ENCODE measurements around the gene TRIM63.
"Not testable (repeated sequence)": the region's sequence is repeated elsewhere in the genome, so short reads cannot be mapped to it uniquely, and the experiment has no call there.

TRIM63 gene

DNA sequence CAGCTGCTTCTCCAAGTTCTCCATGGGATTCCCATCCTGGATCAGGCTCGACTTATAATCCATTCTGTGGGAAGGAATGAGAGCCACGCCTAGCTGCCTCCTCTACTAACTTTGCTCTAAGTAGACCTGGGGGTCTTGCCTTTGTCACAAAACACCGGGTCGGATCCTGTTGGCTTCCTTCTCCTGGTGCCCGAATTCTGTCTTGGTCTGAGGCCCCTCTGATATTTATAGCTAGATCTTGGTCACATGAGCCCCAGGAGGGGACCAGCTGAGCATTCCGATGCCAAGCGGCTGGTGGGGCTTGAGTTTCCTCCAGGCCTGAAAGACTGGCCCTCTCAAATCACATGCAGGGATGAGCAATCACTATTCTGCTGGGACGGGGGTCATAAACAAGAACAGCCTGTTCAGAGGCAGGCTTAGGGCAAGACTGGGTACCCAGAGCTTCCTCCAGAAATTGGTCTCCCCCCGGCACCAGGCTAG lies at the start of gene TRIM63:
Gene TRIM63 (minus strand): TSS at position 199 of the 480 bp plus-strand sequence. CDS start 136 bp downstream, at position 63.
- DNase-seq = no peak

DNA sequence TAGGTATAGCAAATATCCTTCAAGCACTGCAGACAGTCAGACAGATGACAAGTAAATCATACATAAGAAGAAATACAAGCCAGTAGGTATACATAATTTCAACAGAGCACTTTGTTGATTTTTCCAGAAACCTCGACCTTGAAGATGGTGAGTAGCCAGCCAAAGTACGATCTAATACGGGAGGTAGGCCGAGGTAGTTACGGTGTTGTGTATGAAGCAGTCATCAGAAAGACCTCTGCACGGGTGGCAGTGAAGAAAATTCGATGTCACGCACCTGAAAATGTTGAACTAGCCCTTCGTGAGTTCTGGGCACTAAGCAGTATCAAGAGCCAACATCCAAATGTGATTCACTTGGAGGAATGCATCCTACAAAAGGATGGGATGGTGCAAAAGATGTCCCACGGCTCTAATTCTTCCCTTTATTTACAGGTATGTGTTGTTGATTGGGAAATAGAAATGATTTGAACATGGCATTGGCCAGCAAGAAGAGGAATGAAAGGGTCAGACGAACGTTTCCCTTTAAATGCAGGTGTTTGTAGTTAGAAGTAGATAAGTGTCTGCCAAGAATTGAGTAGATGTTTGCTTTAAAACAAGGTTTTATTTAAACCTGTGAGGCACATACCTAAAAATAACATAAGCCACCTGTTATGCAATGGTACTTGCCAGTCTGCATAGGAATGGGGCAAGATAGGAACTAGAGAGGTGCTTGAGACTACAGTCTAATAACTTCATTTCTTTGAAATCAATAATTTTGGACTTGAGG lies 46.9 kb upstream of the TRIM63 start:
- DNase-seq = no peak

DNA sequence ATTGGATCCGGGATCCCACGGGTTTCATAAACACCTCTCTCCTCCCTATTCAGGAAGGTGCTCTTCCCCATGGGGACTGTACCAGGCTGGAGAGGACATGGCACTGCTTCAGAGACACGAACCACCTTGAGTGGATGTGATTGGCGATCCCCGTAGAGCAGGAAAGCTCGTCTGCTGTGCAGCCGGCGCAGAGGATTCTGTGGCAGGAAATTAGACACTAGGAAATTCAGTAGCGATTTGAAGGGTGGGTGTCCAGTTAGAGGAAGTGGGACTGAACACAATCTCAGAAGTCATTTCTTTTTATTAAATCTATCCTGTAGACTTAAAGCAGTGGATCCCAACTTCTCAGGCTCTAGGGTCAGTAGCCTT lies 45.0 kb upstream of the TRIM63 start:
- DNase-seq = no peak

DNA sequence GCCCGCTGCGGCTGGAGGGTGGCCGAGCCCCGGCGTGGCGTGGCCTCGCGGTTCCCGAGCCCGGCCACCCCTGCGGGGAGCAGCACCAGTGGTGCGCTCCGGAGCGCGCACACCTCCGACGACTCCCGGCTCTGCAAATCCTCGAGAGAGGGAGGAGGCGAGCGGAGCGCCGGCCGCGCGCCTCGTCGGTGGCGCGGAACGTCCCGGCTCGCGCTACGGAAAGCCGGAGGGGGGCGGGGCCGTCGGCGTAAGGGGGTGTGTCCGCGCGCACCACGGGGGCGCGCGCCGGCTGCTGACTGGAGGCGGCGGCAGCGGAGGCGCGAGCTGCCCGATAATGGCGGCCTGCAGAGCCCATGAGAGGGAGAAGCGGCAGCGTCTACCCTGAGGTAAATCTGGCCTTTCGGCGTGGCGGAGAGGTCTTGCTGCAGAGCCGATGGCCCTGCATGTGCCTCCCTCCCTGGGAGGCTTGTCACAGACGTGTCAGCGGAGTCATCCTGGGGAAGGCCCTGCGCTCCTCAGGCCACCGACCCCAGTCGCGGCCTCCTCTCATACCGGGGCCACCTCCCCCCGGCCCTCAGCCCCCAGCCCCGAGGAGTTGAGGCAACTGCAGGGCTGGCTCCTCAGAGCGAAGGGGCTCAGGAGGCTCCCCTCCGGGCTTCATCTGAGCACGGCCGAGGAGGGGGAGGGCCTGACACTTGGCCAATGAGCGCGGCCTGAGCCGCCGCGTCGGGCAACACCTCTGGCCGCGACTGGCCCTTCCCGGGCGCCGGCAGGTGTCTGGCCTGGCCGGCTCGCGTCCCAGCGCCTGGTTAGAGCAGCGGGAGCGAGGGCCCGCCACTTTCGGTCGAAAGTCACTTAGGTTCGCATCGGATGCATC lies 44.3 kb upstream of the TRIM63 start, which contains the start of gene PDIK1L:
Gene PDIK1L (plus strand): TSS at position 295 of the 877 bp plus-strand sequence. CDS start 2,485 bp downstream, outside the sequence.
- peak; percentile 46 for DNase-seq

DNA sequence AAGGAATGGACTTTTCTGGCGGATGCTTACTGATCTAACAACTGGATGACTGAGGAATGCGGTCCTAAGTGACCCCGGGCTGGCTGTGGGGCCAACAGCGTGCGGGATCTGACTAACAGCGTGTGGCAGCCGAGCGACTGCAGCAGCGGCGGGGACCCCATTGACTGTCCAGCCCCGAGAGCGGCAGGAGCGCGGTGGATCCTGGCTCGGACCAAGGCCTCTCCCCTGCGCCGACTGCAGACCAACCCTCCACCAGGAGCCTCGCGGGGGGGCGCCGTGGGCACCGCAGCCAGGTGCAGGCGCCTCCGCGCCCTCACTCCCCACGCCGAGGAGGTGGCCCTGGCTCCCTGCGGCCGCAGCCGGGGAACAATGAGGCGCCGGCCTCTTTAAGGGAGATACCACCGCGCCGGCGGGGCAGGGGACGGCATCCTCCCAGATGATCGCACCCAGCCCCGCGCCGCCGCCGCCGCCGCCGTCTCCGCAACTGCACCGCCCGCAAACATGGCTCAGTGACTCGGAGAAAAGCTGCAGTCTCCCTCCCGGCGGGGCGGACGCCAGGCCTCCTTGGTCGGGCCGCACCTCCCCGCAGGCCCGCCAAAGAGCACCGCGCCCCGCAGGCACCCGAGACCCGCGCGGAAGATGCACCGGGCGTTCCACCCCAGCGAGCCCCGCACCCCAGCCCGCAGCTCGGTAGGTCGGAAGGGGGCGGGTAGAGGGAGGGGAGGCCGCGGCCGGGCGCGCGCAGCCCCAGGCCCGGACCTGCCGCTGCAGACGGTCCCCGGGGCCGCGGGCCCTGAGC lies 43.5 kb upstream of the TRIM63 start:
- DNase-seq = no peak

DNA sequence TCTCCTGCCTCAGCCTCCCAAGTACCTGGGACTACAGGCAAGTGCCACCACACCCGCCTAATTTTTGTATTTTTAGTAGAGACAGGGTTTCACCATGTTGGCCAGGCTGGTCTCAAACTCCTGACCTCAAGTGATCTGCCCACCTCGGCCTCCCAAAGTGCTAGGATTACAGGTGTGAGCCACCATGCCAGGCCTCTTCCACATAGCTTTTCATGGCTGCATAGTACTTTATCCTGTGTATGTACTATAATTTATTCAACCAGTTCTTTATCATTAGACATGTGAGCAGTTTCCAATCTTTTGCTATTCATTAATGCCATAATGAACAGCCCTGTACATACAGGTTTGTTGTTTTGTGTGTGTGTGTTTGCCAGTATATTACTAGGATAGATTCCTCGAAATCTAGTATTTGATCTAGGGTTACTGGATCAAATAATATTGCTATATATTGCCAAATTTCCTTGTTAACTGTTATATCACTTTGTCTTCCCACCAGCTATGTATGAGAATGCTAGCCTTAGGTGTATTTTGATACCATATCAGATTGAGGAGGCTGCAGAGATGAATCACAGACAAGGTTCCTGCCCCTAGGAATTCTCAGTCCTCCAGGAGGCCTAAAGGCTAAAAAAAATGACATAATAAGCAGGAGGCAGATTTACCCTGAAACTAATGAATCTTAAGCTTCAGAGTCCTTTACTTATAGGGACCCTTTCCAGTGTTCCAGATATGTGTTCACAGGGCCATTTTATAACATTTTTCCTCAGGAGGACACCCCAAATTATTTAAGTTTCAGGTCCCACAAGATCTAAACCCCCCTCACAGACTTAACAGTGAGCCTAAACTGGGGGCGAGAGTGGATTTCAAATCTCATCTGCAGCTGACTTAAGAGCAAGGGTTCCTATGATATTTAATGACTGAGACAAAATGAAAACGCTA lies 42.1 kb upstream of the TRIM63 start:
- DNase-seq = no peak

DNA sequence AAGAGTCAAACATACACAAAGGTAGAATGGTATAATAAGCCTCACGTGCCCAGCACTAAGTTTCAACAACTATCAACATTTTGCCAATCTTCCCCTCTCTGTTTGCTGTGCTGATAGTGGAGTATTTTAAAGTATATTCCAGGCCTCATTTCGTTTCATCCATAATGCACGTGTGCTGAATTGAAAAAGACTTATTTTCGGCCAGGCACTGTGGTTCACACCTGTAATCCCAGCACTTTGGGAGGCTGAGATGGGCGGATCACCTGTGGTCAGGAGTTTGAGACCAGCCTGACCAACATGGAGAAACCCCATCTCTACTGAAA lies 37.8 kb upstream of the TRIM63 start:
- DNase-seq = not testable (repeated sequence)

DNA sequence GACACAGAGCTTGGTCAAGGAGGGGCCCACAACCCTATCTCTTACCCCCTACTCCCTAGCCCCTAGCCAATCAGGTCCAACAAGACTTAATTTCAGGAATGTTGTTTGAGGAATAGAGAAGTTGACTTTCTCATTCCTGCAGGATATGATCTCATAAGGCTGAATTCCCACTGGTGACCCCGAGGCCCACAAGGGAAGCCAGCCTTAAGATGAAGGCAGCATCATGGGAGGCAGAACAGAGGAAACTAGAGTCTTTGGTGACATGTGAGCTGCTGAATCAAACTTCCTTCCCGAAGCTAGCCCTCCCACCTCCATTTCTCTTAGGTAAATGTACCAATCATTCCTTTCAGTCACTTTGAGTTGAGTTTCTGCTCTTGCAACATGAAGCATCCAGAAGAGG lies 35.1 kb upstream of the TRIM63 start:
- no peak for DNase-seq

DNA sequence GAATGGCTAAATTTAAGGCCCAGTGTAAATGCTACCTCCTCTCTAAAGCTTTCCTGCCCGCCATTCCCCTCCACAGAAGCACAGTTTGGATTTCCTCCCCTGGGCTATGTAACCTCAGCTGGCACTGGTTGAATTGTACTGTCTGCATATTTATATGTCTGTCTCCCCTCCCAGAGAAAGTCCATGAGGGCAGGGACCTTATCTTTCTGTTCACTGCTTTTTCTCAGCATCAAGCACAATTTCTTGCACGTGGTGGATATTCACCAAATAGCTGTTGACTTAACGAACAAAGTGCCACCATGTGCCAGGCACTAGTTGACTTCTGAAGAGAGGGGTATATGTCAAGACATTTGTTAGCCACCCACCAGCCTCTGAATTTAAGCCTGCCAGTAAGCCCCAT lies 34.7 kb upstream of the TRIM63 start:
- no peak for DNase-seq

DNA sequence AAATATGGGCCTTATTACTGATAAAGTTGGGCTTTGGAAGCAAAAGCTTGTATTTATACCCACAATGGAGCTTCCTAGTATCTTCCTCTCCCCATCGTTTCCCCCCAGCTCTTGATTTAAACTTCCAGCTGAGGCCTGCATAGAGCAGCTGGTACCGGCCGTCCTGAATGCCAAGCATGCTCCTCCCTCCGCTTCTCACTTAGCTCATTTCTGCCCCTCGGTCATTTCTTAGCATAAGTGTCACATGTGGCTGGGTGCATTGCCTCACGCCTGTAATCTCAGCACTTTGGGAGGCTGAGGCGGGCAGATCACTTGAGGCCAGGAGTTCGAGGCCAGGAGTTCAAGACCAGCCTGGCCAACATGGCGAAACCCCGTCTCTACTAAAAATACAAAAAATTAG lies 32.8 kb upstream of the TRIM63 start:
- not testable (repeated sequence) for DNase-seq

DNA sequence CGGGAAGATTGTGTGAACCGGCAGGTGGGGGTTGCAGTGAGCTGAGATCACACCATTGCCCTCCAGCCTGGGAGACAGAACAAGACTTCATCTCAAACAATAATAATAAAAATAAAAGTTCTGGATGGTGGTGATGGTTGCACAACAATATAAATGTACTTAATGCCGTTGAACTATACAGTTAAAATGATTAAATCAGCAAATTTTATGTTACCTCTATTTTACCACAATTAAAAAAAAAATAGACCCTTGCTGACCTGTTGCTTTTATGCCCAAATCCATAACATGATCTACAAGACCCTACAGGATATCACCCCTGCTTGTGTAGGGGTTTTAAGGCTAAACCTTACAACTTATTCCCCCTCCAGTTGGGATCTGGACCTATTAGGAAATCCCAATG lies 32.4 kb upstream of the TRIM63 start:
- DNase-seq = no peak

DNA sequence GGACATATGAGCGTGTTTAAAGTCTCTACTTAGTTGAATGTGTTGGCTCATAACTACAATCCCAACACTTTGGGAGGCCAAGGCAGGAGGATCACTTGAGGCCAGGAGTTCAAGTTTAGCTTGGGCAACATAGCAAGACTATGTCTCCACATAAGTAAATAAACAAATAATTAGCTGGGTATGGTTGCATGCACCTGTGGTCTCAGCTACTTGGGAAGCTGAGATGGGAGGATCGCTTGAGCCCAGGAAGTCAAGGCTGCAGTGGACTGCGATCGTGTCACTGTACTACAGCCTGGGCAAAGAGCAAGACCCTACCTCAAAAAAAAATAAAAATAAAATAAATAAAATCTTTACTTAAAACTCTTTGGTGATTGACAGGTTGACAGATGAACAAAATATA lies 31.2 kb upstream of the TRIM63 start:
- no peak for DNase-seq

DNA sequence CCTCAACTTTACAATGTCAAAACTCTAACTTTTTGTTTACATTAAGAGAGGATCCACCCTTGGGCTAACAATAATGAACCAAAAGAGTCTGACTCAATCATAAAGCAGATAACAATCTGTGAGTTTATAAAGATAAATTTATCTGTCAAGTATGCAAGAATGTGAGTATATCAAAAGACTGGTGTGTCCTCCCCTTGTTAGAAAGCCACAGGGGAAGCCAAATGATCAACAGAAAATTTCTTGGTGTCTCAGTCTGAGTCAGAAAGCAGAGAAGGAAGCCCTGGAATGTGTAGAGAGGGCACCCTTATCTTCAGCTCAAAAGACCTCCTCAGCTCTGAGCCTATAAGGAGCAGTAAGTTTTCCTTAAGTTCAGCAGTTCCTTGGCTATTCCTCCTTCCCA lies 30.3 kb upstream of the TRIM63 start:
- no peak for DNase-seq

DNA sequence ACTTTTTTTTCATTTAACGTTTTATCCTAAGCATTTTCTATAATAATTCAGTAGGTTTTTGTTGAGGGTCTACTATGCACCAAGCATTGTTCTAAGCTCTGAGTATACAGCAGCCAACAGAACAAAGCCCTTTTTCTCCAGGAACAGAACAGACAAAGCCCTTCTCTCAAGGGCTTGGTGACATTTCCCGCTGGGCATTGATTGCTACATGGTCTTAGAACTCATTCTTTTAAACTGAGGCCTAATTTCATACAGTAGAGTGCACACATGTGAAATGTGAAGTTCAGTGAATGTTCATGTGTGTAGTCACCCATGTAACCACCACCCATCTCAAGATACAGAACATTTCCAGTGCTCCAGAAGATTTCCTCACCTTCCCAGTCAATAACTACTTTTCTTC lies 29.0 kb upstream of the TRIM63 start:
- no peak for DNase-seq

DNA sequence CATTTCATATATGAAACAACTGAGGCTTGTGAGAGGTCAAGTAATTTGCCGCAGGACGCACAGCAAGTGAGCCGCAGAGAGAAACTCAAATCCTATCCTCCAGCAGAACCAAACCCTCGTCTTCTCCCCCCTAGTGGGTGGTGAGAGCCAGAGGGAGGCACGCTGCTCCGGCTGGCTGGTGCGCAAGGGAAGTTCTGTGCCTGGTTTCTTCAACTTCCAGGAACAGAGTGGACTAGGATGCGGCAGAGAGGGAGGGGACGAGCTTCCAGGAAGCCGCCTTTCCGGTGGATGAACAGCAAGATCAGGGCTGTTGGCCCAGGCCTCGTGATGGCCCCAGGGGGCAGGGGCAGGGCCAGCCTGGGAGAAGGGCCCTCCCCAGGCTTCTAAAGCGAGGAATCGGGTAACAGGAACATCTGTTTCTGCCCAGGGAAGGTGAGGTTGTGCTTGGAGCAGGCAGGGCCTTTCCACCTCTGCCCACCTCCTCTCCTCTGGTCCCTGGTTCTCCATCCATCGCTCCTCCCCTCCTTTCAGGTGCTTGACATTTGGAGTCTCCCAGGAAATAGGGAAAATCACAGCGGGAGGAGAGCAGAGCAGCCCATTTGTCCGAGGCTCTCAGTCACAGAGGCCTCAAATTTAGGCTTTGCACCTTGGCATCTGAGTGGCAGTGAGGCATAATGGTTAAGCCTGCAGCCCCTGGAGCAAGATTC lies 27.4 kb upstream of the TRIM63 start:
- peak; percentile 22 for DNase-seq

DNA sequence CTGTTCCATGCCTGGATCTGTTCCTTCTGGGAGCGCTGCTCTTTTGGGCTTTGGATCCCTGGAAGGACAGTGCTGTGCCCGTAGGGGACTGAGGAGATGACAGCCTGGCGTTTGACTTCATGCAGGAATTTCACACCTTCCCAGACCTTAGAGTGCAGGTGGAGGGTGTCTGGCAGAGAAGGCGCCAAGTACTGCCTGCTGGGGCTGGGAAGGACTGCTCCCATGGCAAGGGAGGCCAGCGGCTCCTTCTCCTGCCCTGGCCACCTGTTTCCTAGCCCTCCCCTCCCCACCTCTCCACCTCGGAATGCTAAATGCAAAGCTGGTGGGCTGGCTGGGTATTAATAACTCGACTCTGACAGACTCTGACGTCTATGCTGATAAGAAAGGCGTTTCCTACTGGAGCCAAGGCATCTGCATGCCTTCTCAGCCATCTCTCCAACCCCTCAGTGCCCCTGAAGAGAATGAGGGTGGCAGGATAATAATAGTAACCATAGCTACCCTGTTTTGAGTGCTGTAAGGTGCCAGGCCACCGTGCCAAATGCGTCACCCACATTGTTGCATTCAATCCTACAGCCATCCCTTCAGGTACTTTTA lies 26.7 kb upstream of the TRIM63 start:
- no peak for DNase-seq

DNA sequence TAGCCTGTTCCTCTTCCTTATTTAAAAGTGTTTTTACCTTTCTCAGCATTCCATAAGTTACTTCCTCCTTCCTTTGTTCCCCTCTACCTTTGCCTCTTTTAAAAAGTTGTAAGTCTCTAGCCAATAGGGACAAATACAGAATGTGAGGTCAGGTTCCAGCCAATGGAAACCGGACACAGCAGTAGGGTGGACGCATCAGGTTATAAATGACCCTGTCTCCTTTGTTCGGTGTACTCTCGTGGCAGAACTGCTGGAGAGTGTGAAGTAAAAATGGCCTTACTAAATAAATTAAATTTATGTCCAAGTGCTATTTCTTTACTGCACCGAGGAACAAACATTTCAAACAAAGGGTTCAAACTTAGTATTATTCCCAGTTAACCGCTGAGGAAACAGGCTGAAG lies 26.1 kb upstream of the TRIM63 start:
- not testable (repeated sequence) for DNase-seq

DNA sequence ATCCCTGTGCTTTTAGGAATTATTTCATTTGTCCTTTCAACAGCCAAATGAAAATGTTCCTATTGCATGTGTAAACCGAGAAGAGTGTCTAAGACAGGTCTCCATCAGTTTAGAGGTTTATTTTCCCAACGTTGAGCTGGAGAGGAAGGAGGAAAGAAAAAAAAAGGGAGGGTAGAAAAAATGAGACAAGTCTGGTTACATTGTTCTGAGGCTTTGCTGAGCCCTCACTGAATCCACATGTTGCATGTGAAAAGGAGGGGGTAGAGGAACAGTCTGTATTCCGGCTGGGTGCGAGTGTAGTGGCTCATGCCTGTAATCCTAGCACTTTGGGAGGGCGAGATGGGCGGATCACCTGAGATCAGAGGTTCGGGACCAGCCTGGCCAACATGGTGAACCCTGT lies 25.0 kb upstream of the TRIM63 start:
- no peak for DNase-seq

DNA sequence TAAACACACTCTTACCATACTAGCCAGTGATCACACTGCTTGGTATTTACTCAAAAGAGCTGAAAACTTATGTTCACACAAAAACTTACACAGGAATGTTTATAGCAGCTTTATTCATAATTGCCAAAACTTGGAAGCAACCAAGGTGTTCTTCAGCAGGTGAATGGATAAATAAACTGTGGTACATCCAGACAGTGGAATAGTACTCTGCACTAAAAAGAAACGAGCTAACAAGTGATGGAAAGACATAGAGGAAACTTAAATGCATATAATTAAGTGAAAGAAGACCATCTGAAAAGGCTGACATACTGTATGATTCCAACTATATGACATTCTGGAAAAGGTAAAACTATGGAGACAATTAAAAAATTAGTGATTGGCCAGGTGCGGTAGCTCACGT lies 23.5 kb upstream of the TRIM63 start:
- DNase-seq = no peak

DNA sequence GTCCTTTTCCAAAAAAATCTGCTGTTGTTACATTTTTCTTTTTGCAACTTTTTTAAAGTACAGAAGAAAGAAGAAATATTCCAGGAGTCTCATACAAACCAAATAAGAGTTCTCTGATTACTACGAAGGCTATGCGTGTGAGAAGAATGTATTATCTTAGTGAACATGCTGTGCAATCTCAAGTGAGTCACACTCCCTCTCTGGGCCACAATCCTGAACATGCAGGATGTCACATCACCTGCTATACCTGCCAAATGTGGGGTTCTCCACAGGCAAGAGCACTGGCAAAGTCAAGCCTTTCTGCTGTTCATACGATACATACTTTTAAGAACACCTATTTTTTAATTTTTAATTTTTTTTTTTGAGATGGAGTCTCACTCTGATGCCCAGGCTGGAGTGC lies 21.7 kb upstream of the TRIM63 start:
- DNase-seq = no peak

DNA sequence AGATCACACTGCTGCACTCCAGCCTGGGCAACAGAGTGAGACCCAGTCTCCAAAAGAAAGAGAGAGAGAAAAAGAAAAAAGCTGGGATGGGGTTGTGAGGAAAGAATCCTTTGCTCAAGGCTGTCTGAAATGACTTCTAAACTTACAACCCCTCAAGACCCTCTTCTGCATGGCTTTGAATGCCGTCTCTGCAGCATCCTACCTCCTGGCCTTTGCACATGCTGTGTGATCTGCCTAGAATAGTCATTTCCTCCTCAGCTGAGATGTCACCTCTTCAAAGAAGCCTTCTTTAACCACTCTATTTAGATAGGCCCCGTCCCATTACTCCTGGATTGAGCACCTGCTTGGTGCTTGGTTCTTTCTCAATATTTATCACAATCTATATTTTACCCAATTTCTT lies 17.4 kb upstream of the TRIM63 start:
- no peak for DNase-seq
